ENCODE results near the gene UCP2.

Gene UCP2

GRCh38 chr11:73949912-73950311 is 32.7 kb downstream of the UCP2 start:
- no peaks in the 10 kb centered on the region for H3K27me3 ChIP-seq (ENCODE audit: insufficient read depth, poor library complexity, severe bottlenecking)
- no peaks in the 10 kb centered on the region for H3K36me3 ChIP-seq (ENCODE audit: low read depth)
- H3K27ac ChIP-seq (ENCODE audit: poor library complexity, severe bottlenecking) = no peak overlapping the region
- no peak overlapping the region for H3K4me3 ChIP-seq (ENCODE audit: severe bottlenecking)
- DNase-seq (ENCODE audit: low spot score) = no peak
- TF ChIP-seq CTCF (IDR thresholded peaks at IDR 0.05; ENCODE audit: poor library complexity, severe bottlenecking) = no peak
- no peak for ATAC-seq (ENCODE audit: low read depth)
- H3K9me3 ChIP-seq (ENCODE audit: severe bottlenecking) = no peaks in the 10 kb centered on the region
- no peaks in the 10 kb centered on the region for H3K4me1 ChIP-seq (ENCODE audit: insufficient read depth, poor library complexity, severe bottlenecking)

- Histone ChIP-seq H3K27ac (ENCODE audit: poor library complexity, severe bottlenecking) (no peak overlapping the region), H3K4me1 (ENCODE audit: insufficient read depth, poor library complexity, severe bottlenecking) (no peaks in the 10 kb centered on the region), H3K27me3 (ENCODE audit: insufficient read depth, poor library complexity, severe bottlenecking) (no peaks in the 10 kb centered on the region), H3K4me3 (ENCODE audit: severe bottlenecking) (no peak overlapping the region), H3K9me3 (ENCODE audit: severe bottlenecking) (no peaks in the 10 kb centered on the region), H3K36me3 (ENCODE audit: low read depth) (no peaks in the 10 kb centered on the region)
- TF ChIP-seq CTCF (IDR thresholded peaks at IDR 0.05; ENCODE audit: poor library complexity, severe bottlenecking) = no peak
- ATAC-seq (ENCODE audit: low read depth) = no peak
- DNase-seq (ENCODE audit: low spot score) = no peak
These were observed 33.4 kb downstream of the UCP2 start for GRCh38 chr11:73949246-73949645.

GRCh38 chr11:73946798-73947458 is 35.7 kb downstream of the UCP2 start:
- ATAC-seq (ENCODE audit: low read depth) (no peak), DNase-seq (ENCODE audit: low spot score) (no peak)
- Histone ChIP-seq H3K4me3 (ENCODE audit: severe bottlenecking) (no peak overlapping the region), H3K36me3 (ENCODE audit: low read depth) (no peaks in the 10 kb centered on the region), H3K27ac (ENCODE audit: poor library complexity, severe bottlenecking) (no peak overlapping the region), H3K9me3 (ENCODE audit: severe bottlenecking) (no peaks in the 10 kb centered on the region), H3K27me3 (ENCODE audit: insufficient read depth, poor library complexity, severe bottlenecking) (no peaks in the 10 kb centered on the region), H3K4me1 (ENCODE audit: insufficient read depth, poor library complexity, severe bottlenecking) (no peaks in the 10 kb centered on the region)
- TF ChIP-seq CTCF (IDR thresholded peaks at IDR 0.05; ENCODE audit: poor library complexity, severe bottlenecking) = no peak

- Histone ChIP-seq H3K27me3 (ENCODE audit: insufficient read depth, poor library complexity, severe bottlenecking) (no peaks in the 10 kb centered on the region), H3K4me1 (ENCODE audit: insufficient read depth, poor library complexity, severe bottlenecking) (no peaks in the 10 kb centered on the region), H3K9me3 (ENCODE audit: severe bottlenecking) (no peaks in the 10 kb centered on the region), H3K4me3 (ENCODE audit: severe bottlenecking) (no peak overlapping the region), H3K36me3 (ENCODE audit: low read depth) (no peaks in the 10 kb centered on the region), H3K27ac (ENCODE audit: poor library complexity, severe bottlenecking) (no peak overlapping the region)
- ATAC-seq (ENCODE audit: low read depth) = no peak
- no peak for TF ChIP-seq CTCF (IDR thresholded peaks at IDR 0.05; ENCODE audit: poor library complexity, severe bottlenecking)
- DNase-seq (ENCODE audit: low spot score) = no peak
These were observed 37.2 kb downstream of the UCP2 start for GRCh38 chr11:73945396-73945795.

GRCh38 chr11:73944901-73945300 is 37.7 kb downstream of the UCP2 start:
- Histone ChIP-seq H3K36me3 (ENCODE audit: low read depth) (no peaks in the 10 kb centered on the region), H3K9me3 (ENCODE audit: severe bottlenecking) (no peaks in the 10 kb centered on the region), H3K27me3 (ENCODE audit: insufficient read depth, poor library complexity, severe bottlenecking) (no peaks in the 10 kb centered on the region), H3K27ac (ENCODE audit: poor library complexity, severe bottlenecking) (no peak overlapping the region), H3K4me1 (ENCODE audit: insufficient read depth, poor library complexity, severe bottlenecking) (no peaks in the 10 kb centered on the region), H3K4me3 (ENCODE audit: severe bottlenecking) (no peak overlapping the region)
- DNase-seq (ENCODE audit: low spot score) (no peak), ATAC-seq (ENCODE audit: low read depth) (no peak)
- no peak for TF ChIP-seq CTCF (IDR thresholded peaks at IDR 0.05; ENCODE audit: poor library complexity, severe bottlenecking)

All from RWPE2 (cell line).